Natural killer cell (primary cell): Measurements from ENCODE around the gene TRAPPC6A. TPM values are rescaled to one million over a fixed set of nuclear protein-coding genes. Genes with fewer than 3 reads are reported as not detected.
A peak's percentile ranks its signal among the peaks of the same experiment; 100 is the strongest.

Experiments
- ATAC-seq, 3 donors: fragments of 150-1000 bp in 2 of 3; fragments of 200-7000 bp in 1 of 3; cut with Tn5 transposase; 1 replicate in 1 of 3; 2 replicates in 2 of 3; pipeline ENCODE4 v1.10.0; 2021; ENCODE audit warnings: mild to moderate bottlenecking in 2 of 3, moderate library complexity in 2 of 3
- DNase-seq, 2 donors: peaks; one replicate each; pipeline versions ENCODE4 v3.0.0 to v3.0.0-alpha.2; 2013 to 2021; ENCODE audit warnings: mixed read lengths in 1 of 2
- H3K27ac ChIP-seq: one replicate; pipeline ENCODE4 v1.5.1; 2013; ENCODE audit warnings: mild to moderate bottlenecking, low read length
- H3K27me3 ChIP-seq: one replicate; pipeline ENCODE4 v1.6.1; 2013; ENCODE audit warnings: low read length; ENCODE audit not compliant: control insufficient read depth, insufficient read depth
- H3K36me3 ChIP-seq: one replicate; pipeline ENCODE4 v1.6.1; 2013; ENCODE audit warnings: low read length; ENCODE audit not compliant: control insufficient read depth, insufficient read depth
- H3K4me1 ChIP-seq: one replicate; pipeline ENCODE4 v1.6.1; 2013; ENCODE audit warnings: low read length; ENCODE audit not compliant: control insufficient read depth, insufficient read depth
- H3K4me3 ChIP-seq: one replicate; pipeline ENCODE4 v1.5.1; 2013; ENCODE audit warnings: low read length
- H3K9me3 ChIP-seq: one replicate; pipeline ENCODE4 v1.6.1; 2013; ENCODE audit warnings: low read length; ENCODE audit not compliant: control insufficient read depth, insufficient read depth
- H3K27ac Mint-ChIP-seq, 2 donors: one replicate each; pipeline ENCODE4 v1.8.0; 2022; ENCODE audit warnings: mild to moderate bottlenecking in 2 of 2, mixed read lengths in 2 of 2, moderate library complexity in 1 of 2
- H3K27me3 Mint-ChIP-seq, 2 donors: one replicate each; pipeline ENCODE4 v1.8.0; 2022; ENCODE audit warnings: low read depth in 2 of 2, mixed read lengths in 2 of 2
- H3K36me3 Mint-ChIP-seq: one replicate; pipeline ENCODE4 v1.8.0; 2022; ENCODE audit warnings: mixed read lengths
- H3K4me1 Mint-ChIP-seq, 2 donors: one replicate each; pipeline ENCODE4 v1.8.0; 2022; ENCODE audit warnings: mixed read lengths in 2 of 2
- H3K4me3 Mint-ChIP-seq: one replicate; pipeline ENCODE4 v1.8.0; 2022; ENCODE audit warnings: mild to moderate bottlenecking, moderate library complexity, mixed read lengths
- H3K9me3 Mint-ChIP-seq, 2 donors: one replicate each; pipeline ENCODE4 v1.8.0; 2022; ENCODE audit warnings: mixed read lengths in 2 of 2
- WGBS: methylation state at CpG from one replicate; pipeline ENCODE4 v1.1.7; 2013; ENCODE audit warnings: missing lambda C conversion rate; ENCODE audit not compliant: insufficient coverage; 5-methylcytosine and 5-hydroxymethylcytosine counted together
- intact Hi-C: fragments of 100-400 bp; cut with micrococcal nuclease; formaldehyde crosslinking; loops from one replicate; pipeline ENCODE4 v1.14.2; 2022
- total RNA-seq, 4 donors: library from RNA; stranded (reverse); fragments of 120-200 nt in 1 of 4; gene quantifications; one replicate each; pipeline versions ENCODE4 v1.2.3 to v1.2.4, GENCODE V29; 2013 to 2022
- TF ChIP-seq, protein P1 (sequence below): fragments of 200-600 bp; IDR thresholded peaks from one replicate; pipeline ENCODE4 v1.8.0; 2022; ENCODE audit warnings: antibody characterized with exemption

TRAPPC6A gene
- total RNA-seq, 3 donors from 2014 or later (not counting 1 experiment from before 2014, with no cell fraction given) = 38.0 to 47.0 (median 45.2) TPM

DNA sequence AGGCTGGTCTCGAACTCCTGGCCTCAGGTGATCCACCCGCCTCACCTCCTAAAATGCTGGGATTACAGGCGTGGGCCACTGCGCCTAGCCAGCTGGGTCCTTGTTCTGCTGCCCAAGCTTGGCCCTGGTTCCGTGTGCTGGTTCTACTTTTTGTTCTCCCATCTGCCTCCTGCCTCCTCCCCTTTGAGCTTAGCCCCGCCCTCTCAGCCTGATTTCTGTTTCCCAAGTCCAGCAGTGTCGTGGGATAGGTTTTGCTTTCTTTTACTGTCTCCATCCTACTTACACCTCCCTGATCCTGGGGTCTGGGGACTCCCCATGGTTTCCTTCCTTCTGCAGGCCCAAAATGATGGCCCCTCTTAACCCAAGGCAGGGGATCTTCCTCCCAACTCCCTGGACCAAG lies 2.9 kb upstream of the TRAPPC6A start:
- H3K27ac Mint-ChIP-seq = peak overlapping the region; percentile 69 to 74
- ATAC-seq (no peak), DNase-seq (peak in 1 of 2 donors; percentile 3)
- no peaks in the 10 kb centered on the region for H3K36me3 Mint-ChIP-seq
- WGBS = 94% methylated on average over 7 of the region's 7 CpGs
- no peaks in the 10 kb centered on the region for H3K27me3 ChIP-seq
- H3K4me3 ChIP-seq = no peak overlapping the region
- H3K27ac ChIP-seq = no peak overlapping the region
- peaks cover 34% of the 10 kb centered on the region for H3K4me1 ChIP-seq
- peaks cover 12% of the 10 kb centered on the region for H3K36me3 ChIP-seq
- no peaks in the 10 kb centered on the region for H3K27me3 Mint-ChIP-seq
- H3K4me3 Mint-ChIP-seq = peak overlapping the region; percentile 82
- no peaks in the 10 kb centered on the region for H3K9me3 ChIP-seq
- H3K4me1 Mint-ChIP-seq = peaks cover 11 to 38% of the 10 kb centered on the region in 2 donors
- intact Hi-C loops = no loop called here
- H3K9me3 Mint-ChIP-seq = no peaks in the 10 kb centered on the region
- TF ChIP-seq, protein P1, sequence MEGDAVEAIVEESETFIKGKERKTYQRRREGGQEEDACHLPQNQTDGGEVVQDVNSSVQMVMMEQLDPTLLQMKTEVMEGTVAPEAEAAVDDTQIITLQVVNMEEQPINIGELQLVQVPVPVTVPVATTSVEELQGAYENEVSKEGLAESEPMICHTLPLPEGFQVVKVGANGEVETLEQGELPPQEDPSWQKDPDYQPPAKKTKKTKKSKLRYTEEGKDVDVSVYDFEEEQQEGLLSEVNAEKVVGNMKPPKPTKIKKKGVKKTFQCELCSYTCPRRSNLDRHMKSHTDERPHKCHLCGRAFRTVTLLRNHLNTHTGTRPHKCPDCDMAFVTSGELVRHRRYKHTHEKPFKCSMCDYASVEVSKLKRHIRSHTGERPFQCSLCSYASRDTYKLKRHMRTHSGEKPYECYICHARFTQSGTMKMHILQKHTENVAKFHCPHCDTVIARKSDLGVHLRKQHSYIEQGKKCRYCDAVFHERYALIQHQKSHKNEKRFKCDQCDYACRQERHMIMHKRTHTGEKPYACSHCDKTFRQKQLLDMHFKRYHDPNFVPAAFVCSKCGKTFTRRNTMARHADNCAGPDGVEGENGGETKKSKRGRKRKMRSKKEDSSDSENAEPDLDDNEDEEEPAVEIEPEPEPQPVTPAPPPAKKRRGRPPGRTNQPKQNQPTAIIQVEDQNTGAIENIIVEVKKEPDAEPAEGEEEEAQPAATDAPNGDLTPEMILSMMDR = no peak

GRCh38 chr19:45179892-45180370 lies 1.9 kb upstream of the TRAPPC6A start:
- H3K4me3 Mint-ChIP-seq = peak overlapping the region; percentile 82
- peaks cover 11 to 38% of the 10 kb centered on the region in 2 donors for H3K4me1 Mint-ChIP-seq
- Histone ChIP-seq H3K4me1 (peaks cover 34% of the 10 kb centered on the region), H3K4me3 (no peak overlapping the region), H3K36me3 (peaks cover 12% of the 10 kb centered on the region), H3K27ac (no peak overlapping the region), H3K9me3 (no peaks in the 10 kb centered on the region), H3K27me3 (no peaks in the 10 kb centered on the region)
- H3K27me3 Mint-ChIP-seq = no peaks in the 10 kb centered on the region
- WGBS = 74% methylated on average over 8 of the region's 9 CpGs
- H3K9me3 Mint-ChIP-seq = no peaks in the 10 kb centered on the region
- TF ChIP-seq, protein P1 = no peak
- H3K36me3 Mint-ChIP-seq = no peaks in the 10 kb centered on the region
- peak overlapping the region; percentile 69 to 74 for H3K27ac Mint-ChIP-seq
- intact Hi-C loops = loop anchor here (2.0 to 5.0 kb wide), 3 partner anchors 87 to 317 kb away; partner anchors contain the start of genes GEMIN7, PPM1N, PPP1R37 and RTN2
- no peak for ATAC-seq
- peak in 1 of 2 donors; percentile 10 for DNase-seq

DNA sequence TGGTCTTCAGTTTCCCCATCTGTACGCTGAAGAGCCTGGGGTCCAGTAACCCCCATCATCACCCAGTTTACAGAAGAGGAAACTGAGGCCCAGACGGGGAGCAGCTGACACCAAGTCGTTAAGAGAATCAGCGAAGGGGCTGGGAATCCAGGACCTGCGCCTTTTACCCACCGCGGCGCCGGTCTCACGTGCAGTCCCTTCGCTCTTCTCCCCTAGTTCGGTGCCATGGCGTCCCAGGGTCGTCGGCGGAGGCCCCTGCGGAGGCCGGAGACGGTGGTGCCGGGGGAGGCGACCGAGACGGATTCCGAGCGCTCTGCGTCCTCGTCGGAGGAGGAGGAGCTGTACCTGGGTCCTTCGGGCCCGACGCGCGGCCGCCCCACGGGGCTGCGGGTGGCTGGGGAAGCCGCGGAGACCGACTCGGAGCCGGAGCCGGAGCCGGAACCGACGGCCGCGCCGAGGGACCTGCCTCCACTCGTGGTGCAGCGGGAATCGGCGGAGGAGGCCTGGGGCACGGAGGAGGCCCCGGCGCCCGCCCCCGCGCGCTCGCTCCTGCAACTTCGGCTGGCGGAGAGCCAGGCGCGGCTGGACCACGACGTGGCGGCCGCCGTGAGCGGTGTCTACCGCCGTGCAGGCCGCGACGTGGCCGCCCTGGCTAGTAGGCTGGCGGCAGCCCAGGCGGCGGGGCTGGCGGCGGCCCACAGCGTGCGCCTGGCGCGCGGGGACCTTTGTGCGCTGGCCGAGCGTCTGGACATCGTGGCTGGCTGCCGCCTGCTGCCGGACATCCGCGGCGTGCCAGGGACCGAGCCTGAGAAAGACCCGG lies 1.2 kb upstream of the TRAPPC6A start:
- no peaks in the 10 kb centered on the region for H3K27me3 ChIP-seq
- ATAC-seq (no peak), DNase-seq (peak; percentile 53 to 59)
- Mint-ChIP-seq H3K36me3 (no peaks in the 10 kb centered on the region), H3K27ac (peak overlapping the region; percentile 93 to 96), H3K9me3 (no peaks in the 10 kb centered on the region), H3K4me3 (peak overlapping the region; percentile 96), H3K4me1 (peaks cover 11 to 35% of the 10 kb centered on the region in 2 donors), H3K27me3 (no peaks in the 10 kb centered on the region)
- peaks cover 12% of the 10 kb centered on the region for H3K36me3 ChIP-seq
- H3K27ac ChIP-seq = peak overlapping the region; percentile 78
- no peaks in the 10 kb centered on the region for H3K9me3 ChIP-seq
- H3K4me1 ChIP-seq = peaks cover 34% of the 10 kb centered on the region
- peak overlapping the region; percentile 86 for H3K4me3 ChIP-seq
- intact Hi-C loops = loop anchor here (2.0 to 5.0 kb wide), 3 partner anchors 86 to 318 kb away; partner anchors contain the start of genes GEMIN7, PPM1N, PPP1R37 and RTN2
- TF ChIP-seq, protein P1 = no peak
- 5% methylated on average over 97 of the region's 97 CpGs for WGBS
